C4-2B (cell line): Measurements from ENCODE around the gene CETN2.

Source experiments
- H3K27ac ChIP-seq: fragments of 450-650 bp; 2 replicates; pipeline ENCODE4 v1.5.1; 2017
- CTCF ChIP-seq: fragments of 450-650 bp; conservative IDR thresholded peaks from 2 replicates; pipeline ENCODE4 v1.5.1; 2017; ENCODE audit warnings: mild to moderate bottlenecking
- ZFX ChIP-seq: fragments of 450-650 bp; IDR thresholded peaks from 2 replicates; pipeline ENCODE4 v1.6.1; 2017

The CETN2 gene

GRCh38 chrX:152831391-152831790 lies 834 bp upstream of the CETN2 start:
- no peak for TF ChIP-seq CTCF
- no peak for TF ChIP-seq ZFX
- H3K27ac ChIP-seq: peak overlapping the region; percentile 82

GRCh38 chrX:152824841-152825374 lies 5.6 kb downstream of the CETN2 start:
- no peak overlapping the region for H3K27ac ChIP-seq
- TF ChIP-seq ZFX (no peak), CTCF (no peak)

DNA sequence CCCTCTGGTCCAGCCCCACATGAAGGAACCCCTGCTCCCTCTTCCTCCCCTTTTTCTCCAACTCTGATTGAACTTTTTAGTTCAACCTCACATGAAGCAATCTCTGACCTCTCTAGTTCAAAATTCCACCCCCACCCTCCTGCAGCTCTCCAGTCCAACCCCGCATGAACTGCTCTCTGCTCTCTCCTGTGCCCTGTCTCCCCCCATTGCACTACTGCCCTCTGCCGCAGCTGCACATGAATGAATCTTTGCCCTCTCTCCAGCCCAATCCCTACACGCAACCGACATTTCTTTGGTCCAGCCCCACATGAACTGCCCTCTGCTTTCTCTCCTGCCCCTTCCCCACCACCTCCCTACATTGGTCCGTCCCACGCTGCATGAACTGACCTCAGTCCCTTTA lies 6.9 kb downstream of the CETN2 start:
- H3K27ac ChIP-seq: no peak overlapping the region
- no peak for TF ChIP-seq ZFX
- no peak for TF ChIP-seq CTCF

- no peak overlapping the region for H3K27ac ChIP-seq
- TF ChIP-seq ZFX (no peak), CTCF (no peak)
Observed at GRCh38 chrX:152822383-152823086, 8.0 kb downstream of the CETN2 start.

DNA sequence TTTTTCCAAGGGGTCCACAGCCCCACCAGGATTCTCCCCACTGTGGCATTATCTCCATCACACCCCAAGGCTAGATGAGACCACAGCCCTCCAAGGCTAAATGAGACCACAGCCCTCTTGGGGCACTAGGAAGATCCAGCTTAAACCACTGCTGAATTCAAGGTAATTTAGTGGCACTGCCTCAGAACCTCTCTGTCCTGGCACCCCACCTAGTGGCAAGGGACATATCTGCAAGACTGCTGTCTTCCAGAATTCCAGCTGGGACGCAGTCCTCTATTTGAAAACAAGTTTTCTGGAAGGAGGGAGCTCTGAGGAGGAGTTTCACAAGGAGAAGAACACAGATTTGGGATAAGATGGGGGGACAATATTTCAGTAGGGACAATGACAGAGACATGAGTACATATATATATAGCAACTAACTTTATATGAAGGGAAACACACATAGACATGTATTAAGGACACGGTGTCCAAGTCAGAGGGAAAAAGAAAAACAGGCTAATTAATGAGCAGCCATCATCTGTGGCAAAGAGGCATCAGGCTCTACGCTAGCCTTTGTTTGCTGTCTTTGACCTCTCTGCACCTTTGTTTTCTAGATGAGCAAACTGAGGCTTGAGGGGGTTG lies 9.3 kb downstream of the CETN2 start:
- peak; percentile 81 for TF ChIP-seq CTCF
- no peak for TF ChIP-seq ZFX
- no peak overlapping the region for H3K27ac ChIP-seq

DNA sequence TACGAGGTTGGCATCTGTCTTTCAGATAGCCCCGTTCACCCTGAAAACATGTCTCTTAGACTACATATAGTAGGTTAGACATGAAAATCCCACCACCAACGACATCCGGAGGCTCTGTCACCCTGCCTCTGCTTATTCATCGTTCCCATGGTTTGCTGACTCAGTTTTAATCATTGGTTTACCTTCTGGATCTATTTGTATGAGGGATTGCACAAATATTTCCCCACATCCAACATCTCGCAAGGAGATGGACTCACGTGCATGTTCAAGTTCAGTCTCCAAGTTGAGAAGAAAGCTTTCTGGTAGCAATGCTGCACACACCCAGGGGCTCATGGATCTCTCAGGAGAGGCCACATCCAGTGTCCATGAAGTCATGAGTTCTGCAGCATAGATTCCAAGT lies 10.8 kb downstream of the CETN2 start:
- no peak for TF ChIP-seq ZFX
- TF ChIP-seq CTCF: no peak
- no peak overlapping the region for H3K27ac ChIP-seq

DNA sequence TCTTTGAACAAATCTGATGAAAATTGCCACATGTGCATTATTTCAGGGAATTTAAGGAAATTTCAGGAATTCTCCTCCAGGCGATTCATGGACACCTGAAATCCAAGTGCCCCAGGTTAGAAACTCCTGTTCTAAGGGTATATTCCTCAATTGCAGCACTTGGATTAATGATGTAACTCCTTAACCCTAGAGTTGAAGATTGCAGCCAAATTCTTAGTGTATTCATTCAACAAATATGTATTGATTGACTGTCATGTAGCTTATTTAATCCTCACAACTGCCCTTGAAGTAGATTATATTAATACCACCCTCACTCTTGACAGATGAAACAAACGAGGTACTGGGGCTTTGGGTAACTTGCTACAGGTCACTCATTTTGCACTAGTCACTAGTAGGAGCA lies 11.3 kb downstream of the CETN2 start:
- no peak for TF ChIP-seq ZFX
- no peak for TF ChIP-seq CTCF

More for the DNA sequence above, 11.3 kb downstream of the CETN2 start:
- no peak overlapping the region for H3K27ac ChIP-seq
